ENCODE measurements around the gene FGD6.

The FGD6 gene

DNA sequence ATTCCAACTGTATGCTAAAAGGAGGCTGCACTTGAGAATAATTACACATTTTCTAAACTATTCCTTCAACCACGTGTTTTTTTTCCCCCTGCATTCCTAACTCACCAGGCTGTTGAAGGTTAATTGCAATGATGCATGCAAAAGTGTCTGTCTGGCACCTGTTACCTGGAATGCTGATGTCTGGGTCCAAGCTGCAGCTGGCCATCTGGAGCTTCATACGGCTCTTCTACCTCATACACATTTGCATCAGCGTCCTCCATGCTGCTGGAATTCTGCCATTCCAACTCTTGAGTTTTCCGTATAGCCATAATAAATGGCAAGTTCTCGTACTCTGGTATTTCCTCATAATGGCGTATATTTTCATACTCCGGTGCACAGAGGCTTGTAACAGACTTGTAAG, 8.6 kb downstream of the FGD6 start:
- TF ChIP-seq, protein P1, sequence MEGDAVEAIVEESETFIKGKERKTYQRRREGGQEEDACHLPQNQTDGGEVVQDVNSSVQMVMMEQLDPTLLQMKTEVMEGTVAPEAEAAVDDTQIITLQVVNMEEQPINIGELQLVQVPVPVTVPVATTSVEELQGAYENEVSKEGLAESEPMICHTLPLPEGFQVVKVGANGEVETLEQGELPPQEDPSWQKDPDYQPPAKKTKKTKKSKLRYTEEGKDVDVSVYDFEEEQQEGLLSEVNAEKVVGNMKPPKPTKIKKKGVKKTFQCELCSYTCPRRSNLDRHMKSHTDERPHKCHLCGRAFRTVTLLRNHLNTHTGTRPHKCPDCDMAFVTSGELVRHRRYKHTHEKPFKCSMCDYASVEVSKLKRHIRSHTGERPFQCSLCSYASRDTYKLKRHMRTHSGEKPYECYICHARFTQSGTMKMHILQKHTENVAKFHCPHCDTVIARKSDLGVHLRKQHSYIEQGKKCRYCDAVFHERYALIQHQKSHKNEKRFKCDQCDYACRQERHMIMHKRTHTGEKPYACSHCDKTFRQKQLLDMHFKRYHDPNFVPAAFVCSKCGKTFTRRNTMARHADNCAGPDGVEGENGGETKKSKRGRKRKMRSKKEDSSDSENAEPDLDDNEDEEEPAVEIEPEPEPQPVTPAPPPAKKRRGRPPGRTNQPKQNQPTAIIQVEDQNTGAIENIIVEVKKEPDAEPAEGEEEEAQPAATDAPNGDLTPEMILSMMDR (IDR thresholded peaks at IDR 0.05; ENCODE audit: borderline replicate concordance, control extremely low read depth, extremely low read depth, insufficient read depth, missing control alignments), result no peak
- in situ Hi-C loops (cut with MboI; ENCODE audit: low sequenced_read_pairs, unreplicated experiment), result no loop called here
- no peak for DNase-seq (ENCODE audit: low spot score)

DNA sequence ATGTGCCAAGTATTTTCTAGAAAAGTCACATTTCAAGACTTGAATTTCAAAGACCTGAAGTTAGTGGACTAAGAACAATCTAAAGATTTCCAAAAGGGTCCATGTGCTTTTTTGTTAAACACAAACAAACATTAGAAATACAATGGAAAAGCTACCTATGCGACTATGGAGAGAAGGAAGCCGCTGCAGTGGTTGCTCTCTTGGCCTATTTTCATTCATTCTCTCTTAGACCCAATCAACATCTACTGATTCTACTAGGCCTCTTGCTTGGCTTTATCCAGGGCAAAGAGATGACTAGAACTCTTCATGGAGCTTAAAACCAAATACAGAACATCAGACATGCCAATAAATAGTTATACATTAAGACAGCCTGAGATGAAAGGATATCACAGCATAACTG, 9.9 kb downstream of the FGD6 start:
- TF ChIP-seq, protein P1 (IDR thresholded peaks at IDR 0.05; ENCODE audit: borderline replicate concordance, control extremely low read depth, extremely low read depth, insufficient read depth, missing control alignments), result no peak
- no peak for DNase-seq (ENCODE audit: low spot score)
- in situ Hi-C loops (cut with MboI; ENCODE audit: low sequenced_read_pairs, unreplicated experiment), result no loop called here

DNA sequence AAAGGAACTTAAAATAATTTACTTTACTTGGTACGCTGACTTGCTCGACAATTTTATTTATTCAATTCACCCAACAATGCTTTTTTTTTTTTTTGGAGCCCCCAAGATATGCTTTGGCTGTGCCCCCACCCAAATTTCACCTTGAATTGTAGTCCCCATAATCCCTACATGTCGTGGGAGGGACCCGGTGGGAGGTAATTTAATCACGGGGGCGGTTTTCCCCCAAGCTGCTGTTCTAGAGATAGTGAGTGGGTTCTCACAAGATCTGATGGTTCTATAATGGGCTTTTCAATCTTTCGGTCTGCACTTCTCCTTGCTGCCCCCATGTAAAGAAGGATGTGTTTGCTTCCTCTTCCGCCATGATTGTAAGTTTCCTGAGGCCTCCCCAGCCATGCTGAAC, 10.4 kb downstream of the FGD6 start:
- DNase-seq (ENCODE audit: low spot score), result no peak
- in situ Hi-C loops (cut with MboI; ENCODE audit: low sequenced_read_pairs, unreplicated experiment), result no loop called here
- TF ChIP-seq, protein P1 (IDR thresholded peaks at IDR 0.05; ENCODE audit: borderline replicate concordance, control extremely low read depth, extremely low read depth, insufficient read depth, missing control alignments), result no peak

DNA sequence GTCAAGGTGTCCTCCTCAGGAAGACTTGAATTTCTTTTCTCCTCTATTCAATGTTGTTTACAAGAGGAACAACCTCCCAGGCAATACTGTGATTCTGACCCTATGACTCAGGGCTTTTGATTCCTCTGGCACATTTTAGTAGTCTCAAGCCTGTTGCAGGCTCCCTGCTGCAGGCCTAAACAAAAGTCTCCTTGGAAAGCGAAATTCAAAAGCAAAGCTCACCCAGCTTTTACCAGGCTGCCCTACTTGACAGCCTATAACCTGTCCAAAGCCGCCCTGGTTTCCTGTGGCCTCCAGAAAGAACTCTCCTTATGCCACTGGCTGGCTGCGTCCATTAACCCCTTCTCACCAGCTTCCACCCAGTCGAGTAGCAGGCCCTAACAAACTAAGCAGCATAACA, 11.6 kb downstream of the FGD6 start:
- no peak for DNase-seq (ENCODE audit: low spot score)
- TF ChIP-seq, protein P1 (IDR thresholded peaks at IDR 0.05; ENCODE audit: borderline replicate concordance, control extremely low read depth, extremely low read depth, insufficient read depth, missing control alignments), result no peak
- in situ Hi-C loops (cut with MboI; ENCODE audit: low sequenced_read_pairs, unreplicated experiment), result no loop called here

DNA sequence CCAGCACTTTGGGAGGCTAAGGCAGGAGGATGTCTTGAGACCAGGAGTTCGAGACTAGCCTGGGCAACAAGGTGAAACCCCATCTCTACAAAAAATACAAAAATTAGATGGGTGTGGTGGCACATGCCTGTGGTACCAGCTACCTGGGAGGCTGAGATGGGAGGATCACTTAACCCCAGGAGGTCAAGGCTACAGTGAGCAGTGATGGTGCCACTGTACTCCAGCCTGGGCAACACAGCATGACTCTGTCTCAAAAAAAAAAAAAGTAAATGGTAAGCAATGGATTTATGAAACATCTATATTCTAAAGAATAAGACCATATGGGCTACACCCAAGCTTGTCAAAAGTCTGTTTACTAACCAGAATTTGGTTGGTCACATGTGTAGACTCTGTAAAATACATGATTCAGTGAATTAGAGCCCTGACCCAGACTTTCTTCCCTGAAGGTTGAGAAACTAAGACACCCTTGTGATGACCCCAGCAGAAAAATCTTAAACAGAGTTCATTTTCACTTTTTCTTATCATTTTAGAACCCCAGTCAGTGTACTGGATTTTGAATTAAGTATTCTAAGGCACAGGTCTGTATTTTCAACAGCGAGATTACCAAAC, 12.1 kb downstream of the FGD6 start:
- in situ Hi-C loops (cut with MboI; ENCODE audit: low sequenced_read_pairs, unreplicated experiment), result no loop called here
- DNase-seq (ENCODE audit: low spot score), result no peak
- TF ChIP-seq, protein P1 (IDR thresholded peaks at IDR 0.05; ENCODE audit: borderline replicate concordance, control extremely low read depth, extremely low read depth, insufficient read depth, missing control alignments), result no peak

DNA sequence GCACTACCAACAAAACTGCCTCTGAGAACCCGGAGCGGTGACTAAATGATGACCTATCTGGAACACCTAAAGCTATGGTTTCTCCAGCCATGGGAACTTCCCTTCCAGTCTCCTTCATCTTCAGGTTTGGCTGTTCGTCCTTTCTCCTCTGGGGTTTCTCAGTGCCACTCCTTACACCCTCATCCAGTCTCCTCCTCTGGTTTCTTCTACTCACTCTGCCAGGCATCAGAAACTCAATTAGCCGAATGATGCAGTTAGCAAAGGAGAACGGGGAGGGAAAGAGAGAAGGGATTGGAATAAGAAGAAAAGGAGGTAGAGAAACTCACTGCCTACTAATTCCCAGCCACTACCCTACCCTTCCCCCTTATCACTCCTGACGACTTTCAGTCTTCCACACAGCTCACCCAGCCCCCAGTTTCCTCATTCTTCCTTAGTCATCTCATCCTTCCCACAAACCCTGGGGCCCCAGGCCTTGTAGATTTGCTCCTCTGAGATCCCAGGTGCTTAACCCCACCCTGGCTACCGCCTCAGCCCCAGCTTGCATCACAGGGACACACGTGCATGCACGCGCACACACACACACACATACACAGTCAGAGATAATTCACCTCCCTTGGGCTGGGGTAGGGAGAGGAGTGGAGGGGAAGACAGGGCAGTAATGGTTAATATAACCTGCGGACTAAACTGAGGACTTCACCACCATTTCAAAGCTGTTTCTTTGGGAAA, 13.0 kb downstream of the FGD6 start:
- in situ Hi-C loops (cut with MboI; ENCODE audit: low sequenced_read_pairs, unreplicated experiment), result no loop called here
- DNase-seq (ENCODE audit: low spot score), result no peak
- TF ChIP-seq, protein P1 (IDR thresholded peaks at IDR 0.05; ENCODE audit: borderline replicate concordance, control extremely low read depth, extremely low read depth, insufficient read depth, missing control alignments), result no peak
